Panc1 (cell line): Measurements from ENCODE around the gene OASL. TPM values are rescaled to one million over a fixed set of nuclear protein-coding genes. Genes with fewer than 3 reads are reported as not detected.
"Not testable (repeated sequence)": the region's sequence is repeated elsewhere in the genome, so short reads cannot be mapped to it uniquely, and the experiment has no call there.

Experiments used
- ATAC-seq: fragments of 200-7000 bp; cut with Tn5 transposase; 2 replicates; pipeline ENCODE4 v1.9.1; 2020; ENCODE audit warnings: mild to moderate bottlenecking, moderate library complexity
- BruUV-seq: library from RNA; stranded (reverse); fragments of 400-500 nt; replicated peaks from 2 replicates; lab custom pipeline; 2021; lab: Mats Ljungman, UMichigan
- CTCF ChIA-PET: fragments of 300-600 bp; sonication (Branson Sonifier 250); formaldehyde crosslinking; loops from one replicate; lab custom pipeline; 2022; ENCODE audit warnings: antibody characterized with exemption; lab: Charles Lee
- POLR2A ChIA-PET: fragments of 300-600 bp; sonication (Branson Sonifier 250); formaldehyde crosslinking; loops from one replicate; lab custom pipeline; 2022; ENCODE audit warnings: antibody characterized with exemption; lab: Charles Lee
- DNase-seq: peaks from one replicate; pipeline ENCODE4 v3.0.0-alpha.2; 2010; ENCODE audit warnings: low read depth, low spot score
- H3K27ac ChIP-seq: 2 replicates; pipeline ENCODE4 v1.5.1; 2011; ENCODE audit warnings: mild to moderate bottlenecking, low read length, inconsistent platforms
- H3K27me3 ChIP-seq: fragments of 200-500 bp; sonication (Bioruptor generic); 2 replicates; pipeline ENCODE4 v1.6.0; 2014; ENCODE audit warnings: low read length, inconsistent platforms; ENCODE audit not compliant: control insufficient read depth, insufficient read depth
- H3K36me3 ChIP-seq: fragments of 200-500 bp; sonication (Bioruptor generic); 2 replicates; pipeline ENCODE4 v1.5.1; 2014; ENCODE audit warnings: inconsistent platforms, mild to moderate bottlenecking, low read length, moderate library complexity; ENCODE audit not compliant: control insufficient read depth, insufficient read depth
- H3K4me1 ChIP-seq: 2 replicates; pipeline ENCODE4 v1.5.1; 2011; ENCODE audit warnings: inconsistent platforms, mild to moderate bottlenecking, low read length, moderate library complexity; ENCODE audit not compliant: control insufficient read depth, insufficient read depth
- H3K4me3 ChIP-seq, 2 experiments: 2 replicates each; pipeline ENCODE4 v1.5.1; 2011 to 2012; ENCODE audit warnings: low read depth in 2 of 2, low read length in 2 of 2, mild to moderate bottlenecking in 2 of 2, inconsistent platforms in 1 of 2, moderate library complexity in 1 of 2
- H3K9me3 ChIP-seq: fragments of 200-500 bp; sonication (Bioruptor generic); 2 replicates; pipeline ENCODE4 v1.5.1; 2014; ENCODE audit warnings: low read depth, mild to moderate bottlenecking, inconsistent platforms, low read length, moderate library complexity; ENCODE audit not compliant: control insufficient read depth, insufficient read depth
- POLR2AphosphoS5 ChIP-seq: IDR thresholded peaks from 2 replicates; pipeline ENCODE4 v1.6.1; 2012; ENCODE audit warnings: mild to moderate bottlenecking, low read depth, low read length, moderate library complexity
- SIN3A ChIP-seq: IDR thresholded peaks from 2 replicates; pipeline ENCODE4 v1.6.1; 2012; ENCODE audit warnings: low read depth, mild to moderate bottlenecking, low read length, moderate library complexity, borderline replicate concordance; ENCODE audit not compliant: insufficient read depth
- TCF7L2 ChIP-seq: IDR thresholded peaks from 2 replicates; pipeline ENCODE4 v1.6.1; 2011; ENCODE audit warnings: mild to moderate bottlenecking, low read depth, low read length, inconsistent platforms
- in situ Hi-C: cut with HindIII; loops from 2 replicates; pipeline ENCODE4 v1.10.0; 2016; ENCODE audit warnings: low sequenced_read_pairs, low pct_unique_long_range_greater_than_20kb
- intact Hi-C: fragments of 100-400 bp; cut with micrococcal nuclease; formaldehyde crosslinking; loops from one replicate; pipeline ENCODE4 v1.10.0; 2022; ENCODE audit not compliant: unreplicated experiment
- total RNA-seq: library from RNA; stranded (reverse); gene quantifications from one replicate; pipeline ENCODE4 v1.2.1, GENCODE V29; 2021; ENCODE audit not compliant: unreplicated experiment
- TF ChIP-seq, protein P1 (sequence below): fragments of 450-650 bp; IDR thresholded peaks from 2 replicates; pipeline ENCODE4 v1.5.1; 2017; ENCODE audit warnings: mild to moderate bottlenecking
- TF ChIP-seq, protein P2 (sequence below), 2 experiments: IDR thresholded peaks; 2 replicates each; pipeline ENCODE4 v1.6.1; 2011 to 2012; ENCODE audit warnings: low read depth in 2 of 2, control low read depth in 1 of 2, low read length in 1 of 2, mild to moderate bottlenecking in 1 of 2, moderate library complexity in 1 of 2; ENCODE audit not compliant: insufficient read depth in 1 of 2

Gene OASL
- total RNA-seq, 1 experiment from 2014 or later, result 21.1 TPM

DNA sequence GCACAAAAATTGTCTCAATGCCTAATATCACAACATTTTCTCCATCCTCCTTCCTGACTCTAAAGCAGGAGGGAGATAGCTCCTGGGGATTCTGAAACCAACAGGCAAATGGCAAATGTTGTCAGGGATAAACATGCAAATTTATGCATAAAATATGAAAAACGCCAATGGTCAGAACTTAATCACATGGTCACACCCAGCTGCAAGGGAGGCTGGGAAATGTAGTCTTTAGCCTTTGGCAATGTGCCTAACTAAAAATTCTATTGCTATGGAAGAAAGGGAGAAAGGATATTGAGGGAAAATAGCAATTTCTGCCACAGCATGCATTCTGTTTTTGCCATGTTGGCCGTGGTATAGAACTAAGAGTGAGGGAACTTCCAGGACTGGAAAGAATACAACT lies 11.7 kb upstream of the OASL start:
- intact Hi-C loops, result no loop called here
- no peak overlapping the region for H3K27ac ChIP-seq
- no peak for DNase-seq
- no TSS peak for BruUV-seq
- H3K4me1 ChIP-seq, result no peaks in the 10 kb centered on the region
- ChIA-PET POLR2A (interaction anchor here (0.6 kb wide), 1 partner anchor 36 kb away, joined by 8 read pairs; no protein-coding TSS in a partner anchor), CTCF (no interaction called here)
- no peaks in the 10 kb centered on the region; the same call in 1 of the 2 replicates for H3K27me3 ChIP-seq
- no peak overlapping the region for H3K4me3 ChIP-seq
- in situ Hi-C loops, result no loop called here
- no peaks in the 10 kb centered on the region for H3K9me3 ChIP-seq
- no peak for ATAC-seq
- TF ChIP-seq SIN3A, result no peak
- no peaks in the 10 kb centered on the region for H3K36me3 ChIP-seq

DNA sequence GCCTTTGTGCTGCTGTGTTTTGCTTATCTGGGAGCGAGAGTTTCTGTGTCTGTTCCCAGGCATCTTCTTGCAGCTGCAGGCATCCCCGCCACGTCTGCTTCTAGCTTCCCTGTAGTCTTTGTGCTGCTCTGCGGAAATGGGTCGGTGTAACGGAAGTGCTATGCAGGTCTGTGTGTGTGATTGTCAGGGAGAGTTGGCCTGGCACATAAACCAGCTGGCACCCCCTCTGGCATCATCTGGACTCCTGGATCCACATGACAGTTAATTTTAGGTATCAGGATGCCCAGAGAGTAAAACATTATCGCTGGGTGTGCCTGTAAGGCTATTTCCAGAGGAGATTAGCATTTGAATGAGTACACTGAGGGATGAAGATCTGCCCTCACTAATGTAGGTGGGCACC lies 9.4 kb upstream of the OASL start:
- Histone ChIP-seq H3K4me1 (no peaks in the 10 kb centered on the region), H3K36me3 (no peaks in the 10 kb centered on the region), H3K27ac (no peak overlapping the region), H3K27me3 (no peaks in the 10 kb centered on the region; the same call in 1 of the 2 replicates), H3K9me3 (no peaks in the 10 kb centered on the region), H3K4me3 (no peak overlapping the region)
- POLR2A ChIA-PET, result interaction anchor here (0.6 kb wide), 1 partner anchor 505 kb away, joined by 4 read pairs; no protein-coding TSS in a partner anchor
- DNase-seq, result no peak
- no peak for TF ChIP-seq SIN3A
- TF ChIP-seq, protein P1, sequence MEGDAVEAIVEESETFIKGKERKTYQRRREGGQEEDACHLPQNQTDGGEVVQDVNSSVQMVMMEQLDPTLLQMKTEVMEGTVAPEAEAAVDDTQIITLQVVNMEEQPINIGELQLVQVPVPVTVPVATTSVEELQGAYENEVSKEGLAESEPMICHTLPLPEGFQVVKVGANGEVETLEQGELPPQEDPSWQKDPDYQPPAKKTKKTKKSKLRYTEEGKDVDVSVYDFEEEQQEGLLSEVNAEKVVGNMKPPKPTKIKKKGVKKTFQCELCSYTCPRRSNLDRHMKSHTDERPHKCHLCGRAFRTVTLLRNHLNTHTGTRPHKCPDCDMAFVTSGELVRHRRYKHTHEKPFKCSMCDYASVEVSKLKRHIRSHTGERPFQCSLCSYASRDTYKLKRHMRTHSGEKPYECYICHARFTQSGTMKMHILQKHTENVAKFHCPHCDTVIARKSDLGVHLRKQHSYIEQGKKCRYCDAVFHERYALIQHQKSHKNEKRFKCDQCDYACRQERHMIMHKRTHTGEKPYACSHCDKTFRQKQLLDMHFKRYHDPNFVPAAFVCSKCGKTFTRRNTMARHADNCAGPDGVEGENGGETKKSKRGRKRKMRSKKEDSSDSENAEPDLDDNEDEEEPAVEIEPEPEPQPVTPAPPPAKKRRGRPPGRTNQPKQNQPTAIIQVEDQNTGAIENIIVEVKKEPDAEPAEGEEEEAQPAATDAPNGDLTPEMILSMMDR, result no peak
- TF ChIP-seq, protein P2, sequence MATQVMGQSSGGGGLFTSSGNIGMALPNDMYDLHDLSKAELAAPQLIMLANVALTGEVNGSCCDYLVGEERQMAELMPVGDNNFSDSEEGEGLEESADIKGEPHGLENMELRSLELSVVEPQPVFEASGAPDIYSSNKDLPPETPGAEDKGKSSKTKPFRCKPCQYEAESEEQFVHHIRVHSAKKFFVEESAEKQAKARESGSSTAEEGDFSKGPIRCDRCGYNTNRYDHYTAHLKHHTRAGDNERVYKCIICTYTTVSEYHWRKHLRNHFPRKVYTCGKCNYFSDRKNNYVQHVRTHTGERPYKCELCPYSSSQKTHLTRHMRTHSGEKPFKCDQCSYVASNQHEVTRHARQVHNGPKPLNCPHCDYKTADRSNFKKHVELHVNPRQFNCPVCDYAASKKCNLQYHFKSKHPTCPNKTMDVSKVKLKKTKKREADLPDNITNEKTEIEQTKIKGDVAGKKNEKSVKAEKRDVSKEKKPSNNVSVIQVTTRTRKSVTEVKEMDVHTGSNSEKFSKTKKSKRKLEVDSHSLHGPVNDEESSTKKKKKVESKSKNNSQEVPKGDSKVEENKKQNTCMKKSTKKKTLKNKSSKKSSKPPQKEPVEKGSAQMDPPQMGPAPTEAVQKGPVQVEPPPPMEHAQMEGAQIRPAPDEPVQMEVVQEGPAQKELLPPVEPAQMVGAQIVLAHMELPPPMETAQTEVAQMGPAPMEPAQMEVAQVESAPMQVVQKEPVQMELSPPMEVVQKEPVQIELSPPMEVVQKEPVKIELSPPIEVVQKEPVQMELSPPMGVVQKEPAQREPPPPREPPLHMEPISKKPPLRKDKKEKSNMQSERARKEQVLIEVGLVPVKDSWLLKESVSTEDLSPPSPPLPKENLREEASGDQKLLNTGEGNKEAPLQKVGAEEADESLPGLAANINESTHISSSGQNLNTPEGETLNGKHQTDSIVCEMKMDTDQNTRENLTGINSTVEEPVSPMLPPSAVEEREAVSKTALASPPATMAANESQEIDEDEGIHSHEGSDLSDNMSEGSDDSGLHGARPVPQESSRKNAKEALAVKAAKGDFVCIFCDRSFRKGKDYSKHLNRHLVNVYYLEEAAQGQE (IDR thresholded peaks at IDR 0.05; ENCODE audit: insufficient read depth in 1 of 2, low read depth in 2 of 2, low read length in 1 of 2), result no peak
- TF ChIP-seq TCF7L2, result no peak
- TF ChIP-seq POLR2AphosphoS5, result no peak
- CTCF ChIA-PET, result no interaction called here
- intact Hi-C loops (no loop called here), in situ Hi-C loops (no loop called here)
- ATAC-seq, result no peak
- no TSS peak for BruUV-seq

GRCh38 chr12:121047400-121047799 lies 8.4 kb upstream of the OASL start:
- CTCF ChIA-PET, H3K4me1 ChIP-seq, ATAC-seq, H3K9me3 ChIP-seq, BruUV-seq, H3K27me3 ChIP-seq, H3K27ac ChIP-seq, intact Hi-C loops, H3K4me3 ChIP-seq, POLR2A ChIA-PET, in situ Hi-C loops, H3K36me3 ChIP-seq, DNase-seq: not testable (repeated sequence)
